RWPE1 (cell line): ENCODE results near the gene MYOM3.
A peak's percentile ranks its signal among the peaks of the same experiment; 100 is the strongest.

Experiments used
- CTCF ChIA-PET: fragments of 350-600 bp; sonication (Branson Sonifier 250); formaldehyde crosslinking; extraction: SDS; loops from one replicate; lab custom pipeline; 2021; lab: Yijun Ruan, JAX
- POLR2A ChIA-PET: fragments of 400-600 bp; formaldehyde crosslinking; extraction: SDS; loops from one replicate; lab custom pipeline; 2020; ENCODE audit warnings: antibody characterized with exemption; ENCODE audit not compliant: low non-redundant PET; lab: Yijun Ruan, JAX
- DNase-seq: peaks from one replicate; pipeline ENCODE4 v3.0.0; 2012; ENCODE audit warnings: low spot score
- H3K27ac ChIP-seq: fragments of 450-650 bp; 2 replicates; pipeline ENCODE4 v1.5.1; 2017
- CTCF ChIP-seq: fragments of 450-650 bp; conservative IDR thresholded peaks from 2 replicates; pipeline ENCODE4 v1.5.1; 2017; ENCODE audit warnings: low read depth, mild to moderate bottlenecking

Gene MYOM3

GRCh38 chr1:24124980-24125379 lies 13.0 kb upstream of the MYOM3 start:
- DNase-seq: no peak
- CTCF ChIA-PET: no interaction called here
- POLR2A ChIA-PET: no interaction called here
- H3K27ac ChIP-seq: no peak overlapping the region
- no peak for TF ChIP-seq CTCF

- DNase-seq: no peak
- H3K27ac ChIP-seq: peak overlapping the region; percentile 12; the same call in 1 of the 2 replicates
- TF ChIP-seq CTCF: no peak
- CTCF ChIA-PET: no interaction called here
- POLR2A ChIA-PET: no interaction called here
These were observed 11.7 kb upstream of the MYOM3 start for GRCh38 chr1:24123611-24124010.

- DNase-seq: no peak
- TF ChIP-seq CTCF: no peak
- POLR2A ChIA-PET: no interaction called here
- CTCF ChIA-PET: no interaction called here
- peak overlapping the region; percentile 98 for H3K27ac ChIP-seq
These were observed 10.8 kb upstream of the MYOM3 start for GRCh38 chr1:24122776-24123175.

GRCh38 chr1:24121406-24121805 lies 9.5 kb upstream of the MYOM3 start:
- ChIA-PET CTCF (interaction anchor here (0.6 kb wide), 1 partner anchor 78 kb away, joined by 4 read pairs; no protein-coding TSS in a partner anchor), POLR2A (no interaction called here)
- DNase-seq: no peak
- H3K27ac ChIP-seq: peak overlapping the region; percentile 98
- TF ChIP-seq CTCF: no peak

GRCh38 chr1:24120965-24121364 lies 9.0 kb upstream of the MYOM3 start:
- H3K27ac ChIP-seq: peak overlapping the region; percentile 98
- no peak for DNase-seq
- TF ChIP-seq CTCF: no peak
- ChIA-PET POLR2A (no interaction called here), CTCF (no interaction called here)

- ChIA-PET POLR2A (no interaction called here), CTCF (no interaction called here)
- TF ChIP-seq CTCF: no peak
- peak overlapping the region; percentile 98 for H3K27ac ChIP-seq
- DNase-seq: peak; percentile 64
These were observed 8.2 kb upstream of the MYOM3 start for GRCh38 chr1:24119859-24120756.
